DMS79 treated with DMSO at 0.1 percent for 48 hours (cell line): ENCODE data around the gene GUCA1C.

Source experiments
- DNase-seq: peaks from one replicate; lab custom pipeline; 2025; lab: John Stamatoyannopoulos, UW

The GUCA1C gene

GRCh38 chr3:108907194-108907593, 46.5 kb downstream of the GUCA1C start:
- DNase-seq, result no peak

GRCh38 chr3:108899530-108899929, 54.1 kb downstream of the GUCA1C start:
- DNase-seq, result peak; percentile 75

- DNase-seq, result no peak
Measured at GRCh38 chr3:108897883-108898282, 55.8 kb downstream of the GUCA1C start.

DNA sequence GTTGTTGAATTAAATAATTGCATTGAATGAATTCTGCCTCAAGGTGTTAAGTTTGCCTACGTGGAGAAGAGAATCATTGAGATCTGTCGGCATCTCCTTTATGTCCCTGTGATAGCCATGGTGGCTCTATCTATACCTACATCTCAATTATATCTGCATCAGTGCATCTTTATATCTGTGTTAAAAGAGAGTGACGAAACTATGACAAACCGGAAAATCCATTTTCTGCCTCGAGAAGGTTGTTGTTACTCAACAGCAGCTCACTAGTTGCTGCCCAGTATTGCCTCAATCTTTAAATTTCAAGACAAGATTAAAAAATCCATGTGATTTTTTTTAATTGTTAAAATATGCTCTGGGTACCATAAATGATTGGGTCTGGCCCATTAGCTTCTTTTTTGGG, 58.7 kb downstream of the GUCA1C start:
- DNase-seq, result no peak

DNA sequence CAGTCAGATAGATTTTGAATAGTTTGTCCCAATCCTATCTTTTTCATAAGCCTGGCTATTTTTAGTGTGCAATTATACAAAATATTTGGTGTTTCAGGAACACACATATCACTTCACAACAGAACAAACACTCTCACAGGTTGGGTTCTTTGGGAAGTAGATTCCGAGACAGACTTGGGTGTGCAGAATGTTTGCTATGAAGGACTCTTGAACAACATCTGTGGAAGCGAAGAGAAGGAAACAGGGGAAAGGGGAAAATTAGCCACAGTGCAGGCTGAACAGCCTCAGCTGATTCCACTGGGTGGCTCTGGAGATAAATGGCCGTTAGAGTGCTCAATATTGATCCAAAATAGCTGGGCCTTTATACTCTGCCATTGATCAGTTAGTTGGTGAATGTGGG, 61.8 kb downstream of the GUCA1C start:
- no peak for DNase-seq

DNA sequence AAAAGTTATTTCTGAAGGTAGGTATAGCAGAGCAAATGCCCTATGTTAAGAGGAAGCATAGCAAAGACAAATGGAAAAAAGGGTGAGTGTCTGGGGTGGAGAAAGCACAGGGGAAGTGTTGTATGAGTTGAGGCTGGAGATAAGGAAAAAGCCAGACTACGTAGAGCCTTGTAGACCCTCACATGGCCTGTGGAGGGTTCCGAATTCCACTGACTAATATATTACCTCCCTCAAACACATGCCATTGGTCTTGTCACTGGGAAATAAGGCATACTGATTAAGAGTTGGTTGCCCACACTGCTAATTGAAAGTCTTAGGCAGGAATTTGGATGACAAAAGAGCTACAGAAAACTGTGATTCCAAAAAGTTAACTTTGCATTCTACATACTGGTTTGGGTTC, 65.9 kb downstream of the GUCA1C start:
- DNase-seq, result no peak

GRCh38 chr3:108887121-108887520, 66.6 kb downstream of the GUCA1C start:
- DNase-seq, result no peak

- no peak for DNase-seq
Measured at GRCh38 chr3:108883373-108883772, 70.3 kb downstream of the GUCA1C start.

GRCh38 chr3:108882762-108883161, 70.9 kb downstream of the GUCA1C start:
- no peak for DNase-seq

DNA sequence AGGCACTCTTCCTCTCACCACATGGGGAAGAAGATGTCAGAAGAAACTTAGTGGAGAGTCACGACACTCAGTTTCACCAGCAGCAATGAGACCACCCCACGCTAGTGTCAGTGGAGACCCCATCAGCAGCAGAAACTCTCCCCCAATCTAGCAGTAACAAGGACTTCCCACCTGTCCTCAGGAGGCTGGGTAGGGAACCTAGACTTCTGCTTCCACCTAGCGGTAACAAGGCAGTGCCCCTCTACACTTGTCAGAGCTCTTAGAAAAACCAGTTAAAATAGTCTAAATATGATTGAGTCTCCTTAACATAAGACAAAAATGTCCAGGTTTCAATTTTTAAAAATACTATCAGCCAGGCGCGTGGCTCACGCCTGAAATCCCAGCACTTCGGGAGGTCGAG, 73.8 kb downstream of the GUCA1C start:
- no peak for DNase-seq

DNA sequence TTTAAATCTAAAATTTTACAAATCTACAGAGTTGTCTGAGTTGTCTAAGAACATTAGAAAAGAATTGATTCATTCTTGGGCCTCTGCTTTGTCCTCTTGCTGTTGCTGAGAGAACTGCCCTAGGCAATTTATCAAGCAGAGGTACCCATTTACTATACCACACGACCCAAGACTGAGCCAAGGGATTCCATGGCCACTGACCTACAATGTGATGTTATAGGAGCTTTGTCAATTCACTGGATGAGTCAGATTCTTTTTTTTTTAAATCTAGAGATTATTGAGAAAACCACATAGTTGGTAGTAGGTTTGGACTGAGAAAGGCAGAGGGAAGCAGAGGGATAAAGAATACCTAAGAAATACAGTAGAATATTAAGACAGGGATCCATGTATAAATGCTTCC, 75.8 kb downstream of the GUCA1C start:
- DNase-seq, result no peak

DNA sequence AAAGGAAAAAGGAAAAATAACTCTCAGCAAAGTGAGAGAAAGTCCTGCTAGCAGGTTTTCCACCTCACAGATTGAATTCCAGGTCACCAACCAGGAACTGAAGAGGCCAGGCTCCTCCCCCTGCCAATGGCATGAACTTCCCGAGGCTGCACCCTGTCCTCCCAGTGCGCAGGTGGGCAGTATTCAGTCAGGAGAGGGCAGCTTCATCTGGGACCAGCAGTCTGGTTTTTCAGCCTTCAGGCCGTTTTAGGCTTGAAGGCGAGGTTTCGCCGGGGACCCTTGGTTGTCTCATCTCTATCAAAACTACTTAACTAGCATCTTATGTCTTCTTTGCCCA, 89.9 kb downstream of the GUCA1C start:
- no peak for DNase-seq

DNA sequence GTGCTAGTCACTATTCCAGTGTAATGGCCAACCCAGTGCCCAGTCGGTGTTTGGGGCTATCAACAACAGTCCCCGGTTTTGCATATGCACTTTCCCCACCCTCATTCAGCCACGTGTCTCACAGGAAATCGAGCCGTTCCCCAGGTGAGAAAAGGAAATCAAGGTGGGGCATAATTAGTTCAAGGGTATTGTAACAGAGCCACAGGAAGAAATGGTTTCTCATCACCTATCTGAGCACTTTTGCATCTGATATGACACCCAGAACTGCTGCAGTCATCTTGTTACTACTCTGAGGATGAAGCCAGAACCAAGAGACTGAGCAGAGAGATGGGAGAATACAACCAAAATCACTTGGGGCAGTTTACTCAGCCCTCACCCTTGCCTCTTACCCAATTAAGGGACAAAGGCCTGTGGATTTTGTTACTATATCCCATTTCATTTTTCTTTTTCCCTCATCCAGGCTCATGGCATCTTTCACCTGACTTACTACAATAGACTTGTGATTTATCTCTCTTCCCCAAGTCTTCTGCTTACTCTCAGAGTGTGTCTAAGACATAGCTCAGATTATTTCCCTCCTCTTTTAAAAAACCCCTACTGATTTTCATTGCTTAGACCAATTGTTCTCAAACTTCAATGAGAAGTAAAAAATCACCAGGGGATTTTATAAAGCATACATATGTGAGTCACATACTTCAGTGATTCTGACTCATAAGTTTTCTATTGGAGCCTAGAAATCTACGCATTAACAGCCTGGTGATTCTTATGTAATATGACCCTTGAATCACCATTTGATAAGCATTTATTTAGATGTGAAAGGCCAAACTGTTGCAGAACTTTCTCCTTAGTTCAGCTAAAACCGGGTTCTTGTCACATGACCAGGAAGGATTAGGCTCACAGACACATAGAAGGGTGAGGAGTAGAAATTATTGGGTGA, 90.5 kb downstream of the GUCA1C start:
- DNase-seq, result no peak

GRCh38 chr3:108861401-108861800, 92.3 kb downstream of the GUCA1C start:
- DNase-seq, result no peak
